Heart left ventricle (tissue), 13 donors: Measurements from ENCODE around the gene MAGI1.

Experiments used
- POLR2A ChIP-seq, 2 donors: fragments of 450-650 bp; IDR thresholded peaks; one replicate each; pipeline ENCODE4 v1.6.1; 2017; ENCODE audit warnings: antibody characterized with exemption in 2 of 2, mild to moderate bottlenecking in 2 of 2, moderate library complexity in 2 of 2
- TF ChIP-seq, protein P1 (sequence below), 12 donors: fragments of 200-600 bp; sonication (generic) in 4 of 12; IDR thresholded peaks; one replicate each; pipeline versions ENCODE4 v1.5.0 to v1.8.0; 2018 to 2022; ENCODE audit warnings: antibody characterized with exemption in 12 of 12, mild to moderate bottlenecking in 5 of 12
- donor health status: ischemic (EF 13 %, LVEDD 7.1; RV severe dilation, severe dysfunction).
- donor health status: DM: no; HTN: yes; CAD: no.
- donor health status: DM: no; HTN: no; CAD: no.
- donor health status: ischemic (EF 25% LVEDD 6.9; RV normal size, moderate dysfunction).
- donor health status: ischemic (EF 25% LVEDD 5.7; RV mildly dilated, moderate dysfunction).
- donor health status: ischemic (EF 35%, LVEDD 5.7; RV mildly dilated, moderate dysfunction).
- donor health status: nonischemic (EF 11% LVEDD 7.7; RV severe dilation, severe dysfunction).
- donor health status: DM: yes; HTN: yes; CAD: no.
- donor health status: PGD.
- donor health status: ischemic (EF 29% LVEDD 5.4; RV normal size, mild dysfunction).
- donor health status: nonischemic (EF 23%, LVEDD 6.1; RV moderate dilation, normal function).

GRCh38 chr3:66019896-66020295 lies 18.8 kb downstream of the MAGI1 start:
- TF ChIP-seq, protein P1, sequence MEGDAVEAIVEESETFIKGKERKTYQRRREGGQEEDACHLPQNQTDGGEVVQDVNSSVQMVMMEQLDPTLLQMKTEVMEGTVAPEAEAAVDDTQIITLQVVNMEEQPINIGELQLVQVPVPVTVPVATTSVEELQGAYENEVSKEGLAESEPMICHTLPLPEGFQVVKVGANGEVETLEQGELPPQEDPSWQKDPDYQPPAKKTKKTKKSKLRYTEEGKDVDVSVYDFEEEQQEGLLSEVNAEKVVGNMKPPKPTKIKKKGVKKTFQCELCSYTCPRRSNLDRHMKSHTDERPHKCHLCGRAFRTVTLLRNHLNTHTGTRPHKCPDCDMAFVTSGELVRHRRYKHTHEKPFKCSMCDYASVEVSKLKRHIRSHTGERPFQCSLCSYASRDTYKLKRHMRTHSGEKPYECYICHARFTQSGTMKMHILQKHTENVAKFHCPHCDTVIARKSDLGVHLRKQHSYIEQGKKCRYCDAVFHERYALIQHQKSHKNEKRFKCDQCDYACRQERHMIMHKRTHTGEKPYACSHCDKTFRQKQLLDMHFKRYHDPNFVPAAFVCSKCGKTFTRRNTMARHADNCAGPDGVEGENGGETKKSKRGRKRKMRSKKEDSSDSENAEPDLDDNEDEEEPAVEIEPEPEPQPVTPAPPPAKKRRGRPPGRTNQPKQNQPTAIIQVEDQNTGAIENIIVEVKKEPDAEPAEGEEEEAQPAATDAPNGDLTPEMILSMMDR (IDR thresholded peaks at IDR 0.05): no peak
- TF ChIP-seq POLR2A (IDR thresholded peaks at IDR 0.05): no peak
